GM12801 (cell line): ENCODE data around the gene SAMD11.

Source experiments
- CTCF ChIP-seq: IDR thresholded peaks from one replicate; pipeline ENCODE4 v1.5.1; 2011; ENCODE audit warnings: control low read depth; ENCODE audit not compliant: insufficient read length; ENCODE audit errors: extremely low read depth

The SAMD11 gene

DNA sequence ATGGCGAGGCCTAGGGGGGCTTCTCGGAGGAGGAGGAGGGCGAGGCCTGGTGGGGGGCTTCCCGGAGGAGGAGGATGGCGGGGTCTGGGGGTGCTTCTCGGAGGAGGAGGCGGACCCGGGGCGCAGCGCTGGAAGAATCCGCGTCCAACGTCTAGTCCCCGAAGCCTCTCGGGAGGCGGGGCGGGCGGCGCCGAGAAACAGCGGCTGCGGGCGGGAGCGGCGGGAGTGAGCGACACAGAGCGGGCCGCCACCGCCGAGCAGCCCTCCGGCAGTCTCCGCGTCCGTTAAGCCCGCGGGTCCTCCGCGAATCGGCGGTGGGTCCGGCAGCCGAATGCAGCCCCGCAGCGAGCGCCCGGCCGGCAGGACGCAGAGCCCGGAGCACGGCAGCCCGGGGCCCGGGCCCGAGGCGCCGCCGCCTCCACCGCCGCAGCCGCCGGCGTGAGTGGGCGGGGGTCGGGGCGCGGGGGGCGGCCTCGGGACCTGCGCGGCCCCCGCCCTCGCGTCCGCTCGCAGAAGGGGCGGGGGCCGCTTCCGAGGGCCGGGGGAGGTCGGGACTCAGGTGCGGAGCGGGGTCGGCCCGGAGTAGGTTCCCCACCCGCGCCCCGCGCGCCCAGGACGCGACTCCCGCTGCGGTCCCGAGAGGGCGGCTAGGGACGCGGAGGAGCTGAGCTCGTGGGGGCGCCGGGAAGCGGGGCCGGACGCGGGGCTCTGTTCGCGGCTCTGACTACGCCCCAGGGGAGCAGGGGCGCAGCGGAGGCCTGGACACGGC is 36.8 kb downstream of the SAMD11 start, which contains the start of gene KLHL17:
Gene KLHL17, plus strand, starts transcription at position 222 of the 769 bp plus-strand sequence. Its CDS starts 110 bp downstream, at position 332.
- no peak for TF ChIP-seq CTCF

DNA sequence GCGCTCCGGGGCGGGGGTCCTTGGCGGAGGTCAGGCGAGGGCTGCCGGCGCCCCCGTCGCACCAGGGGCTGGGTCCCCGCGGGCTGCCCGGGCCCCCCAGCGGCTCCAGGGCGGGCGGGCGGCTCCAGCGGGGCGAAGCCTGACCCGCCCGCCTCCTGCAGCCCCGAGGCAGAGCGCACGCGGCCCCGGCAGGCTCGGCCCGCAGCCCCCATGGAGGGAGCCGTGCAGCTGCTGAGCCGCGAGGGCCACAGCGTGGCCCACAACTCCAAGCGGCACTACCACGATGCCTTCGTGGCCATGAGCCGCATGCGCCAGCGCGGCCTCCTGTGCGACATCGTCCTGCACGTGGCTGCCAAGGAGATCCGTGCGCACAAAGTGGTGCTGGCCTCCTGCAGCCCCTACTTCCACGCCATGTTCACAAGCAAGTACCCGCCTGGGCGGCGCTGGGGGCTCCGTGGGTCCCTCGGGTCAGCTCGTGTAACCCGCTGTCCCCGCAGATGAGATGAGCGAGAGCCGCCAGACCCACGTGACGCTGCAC is 37.5 kb downstream of the SAMD11 start:
- TF ChIP-seq CTCF: no peak

- no peak for TF ChIP-seq CTCF
Measured at GRCh38 chr1:962381-963300, 38.9 kb downstream of the SAMD11 start.

DNA sequence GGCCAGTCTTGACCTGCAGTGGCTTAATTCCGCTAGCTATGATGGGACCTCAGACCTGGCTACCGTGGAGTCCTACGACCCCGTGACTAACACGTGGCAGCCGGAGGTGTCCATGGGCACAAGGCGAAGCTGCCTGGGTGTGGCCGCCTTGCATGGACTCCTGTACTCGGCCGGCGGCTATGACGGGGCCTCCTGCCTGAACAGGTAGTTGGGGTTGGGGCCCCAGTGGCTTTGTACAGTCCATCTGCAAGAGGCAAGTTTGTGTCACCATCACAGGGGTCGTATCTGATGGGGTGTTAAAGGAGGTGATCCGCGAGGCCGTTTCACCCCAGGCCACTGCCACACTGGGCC is 39.6 kb downstream of the SAMD11 start:
- no peak for TF ChIP-seq CTCF

DNA sequence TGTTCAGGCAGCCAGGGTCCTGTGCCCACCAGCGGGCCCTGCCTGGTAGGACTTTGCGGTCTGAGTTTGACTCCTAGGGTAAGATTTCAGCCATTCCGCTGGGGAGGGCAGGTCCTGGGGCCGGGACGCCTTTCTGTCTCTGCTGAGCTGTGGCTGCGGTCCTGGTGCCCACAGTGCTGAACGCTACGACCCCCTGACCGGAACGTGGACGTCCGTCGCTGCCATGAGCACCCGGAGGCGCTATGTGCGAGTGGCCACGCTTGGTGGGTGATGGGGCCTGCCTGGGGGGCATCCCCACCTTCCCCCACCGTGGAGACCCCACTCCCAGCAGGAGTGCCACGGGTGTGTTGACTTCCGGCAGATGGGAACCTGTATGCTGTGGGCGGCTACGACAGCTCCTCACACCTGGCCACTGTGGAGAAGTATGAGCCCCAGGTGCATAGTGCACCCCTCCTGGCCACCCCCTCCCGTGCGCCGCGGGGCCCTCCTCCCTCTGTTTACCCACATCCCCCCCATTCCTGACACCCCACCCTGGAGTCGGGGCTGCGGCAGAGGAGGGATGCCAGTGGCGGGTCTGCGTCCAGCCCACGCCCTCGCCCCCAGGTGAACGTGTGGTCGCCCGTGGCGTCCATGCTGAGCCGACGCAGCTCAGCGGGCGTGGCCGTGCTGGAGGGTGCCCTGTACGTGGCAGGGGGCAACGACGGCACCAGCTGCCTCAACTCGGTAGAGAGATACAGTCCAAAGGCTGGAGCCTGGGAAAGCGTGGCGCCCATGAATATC is 40.2 kb downstream of the SAMD11 start:
- no peak for TF ChIP-seq CTCF

- TF ChIP-seq CTCF: no peak
Measured at GRCh38 chr1:964691-965525, 41.2 kb downstream of the SAMD11 start.
